ENCODE measurements around the gene PCBD2.
"Not testable (repeated sequence)": the region's sequence is repeated elsewhere in the genome, so short reads cannot be mapped to it uniquely, and the experiment has no call there.

DNA sequence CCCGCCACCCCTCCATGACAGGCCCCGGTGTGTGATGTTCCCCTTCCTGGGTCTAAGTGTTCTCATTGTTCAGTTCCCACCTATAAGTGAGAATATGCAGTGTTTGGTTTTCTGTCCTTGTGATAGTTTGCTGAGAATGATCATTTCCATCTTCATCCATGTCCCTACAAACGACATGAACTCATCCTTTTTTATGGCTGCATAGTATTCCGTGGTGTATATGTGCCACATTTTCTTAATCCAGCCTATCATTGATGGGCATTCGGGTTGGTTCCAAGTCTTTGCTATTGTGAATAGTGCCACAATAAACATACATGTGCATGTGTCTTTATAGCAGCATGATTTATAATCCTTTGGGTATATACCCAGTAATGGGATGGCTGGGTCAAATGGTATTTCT lies 93.1 kb downstream of the PCBD2 start:
- TF ChIP-seq, protein P1, sequence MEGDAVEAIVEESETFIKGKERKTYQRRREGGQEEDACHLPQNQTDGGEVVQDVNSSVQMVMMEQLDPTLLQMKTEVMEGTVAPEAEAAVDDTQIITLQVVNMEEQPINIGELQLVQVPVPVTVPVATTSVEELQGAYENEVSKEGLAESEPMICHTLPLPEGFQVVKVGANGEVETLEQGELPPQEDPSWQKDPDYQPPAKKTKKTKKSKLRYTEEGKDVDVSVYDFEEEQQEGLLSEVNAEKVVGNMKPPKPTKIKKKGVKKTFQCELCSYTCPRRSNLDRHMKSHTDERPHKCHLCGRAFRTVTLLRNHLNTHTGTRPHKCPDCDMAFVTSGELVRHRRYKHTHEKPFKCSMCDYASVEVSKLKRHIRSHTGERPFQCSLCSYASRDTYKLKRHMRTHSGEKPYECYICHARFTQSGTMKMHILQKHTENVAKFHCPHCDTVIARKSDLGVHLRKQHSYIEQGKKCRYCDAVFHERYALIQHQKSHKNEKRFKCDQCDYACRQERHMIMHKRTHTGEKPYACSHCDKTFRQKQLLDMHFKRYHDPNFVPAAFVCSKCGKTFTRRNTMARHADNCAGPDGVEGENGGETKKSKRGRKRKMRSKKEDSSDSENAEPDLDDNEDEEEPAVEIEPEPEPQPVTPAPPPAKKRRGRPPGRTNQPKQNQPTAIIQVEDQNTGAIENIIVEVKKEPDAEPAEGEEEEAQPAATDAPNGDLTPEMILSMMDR (IDR thresholded peaks at IDR 0.05; ENCODE audit: low read length): not testable (repeated sequence)
- not testable (repeated sequence) for TF ChIP-seq EZH2 (IDR thresholded peaks at IDR 0.05; ENCODE audit: borderline replicate concordance, low read length)
